ENCODE results near the gene ATP2B1. TPM values are rescaled to one million over a fixed set of nuclear protein-coding genes. Genes with fewer than 3 reads are reported as not detected.

Gene ATP2B1
- total RNA-seq, 4 donors from 2014 or later, result 38.6 to 96.4 (median 54.1) TPM

- TF ChIP-seq CTCF (IDR thresholded peaks at IDR 0.05; ENCODE audit: low read depth), result no peak
Observed at GRCh38 chr12:89571491-89572195, 137.0 kb downstream of the ATP2B1 start.

- no peak for TF ChIP-seq CTCF (IDR thresholded peaks at IDR 0.05; ENCODE audit: low read depth)
Observed at GRCh38 chr12:89568484-89568883, 140.2 kb downstream of the ATP2B1 start.

GRCh38 chr12:89567691-89568239, 140.9 kb downstream of the ATP2B1 start:
- TF ChIP-seq CTCF (IDR thresholded peaks at IDR 0.05; ENCODE audit: low read depth), result no peak

GRCh38 chr12:89566615-89567014, 142.0 kb downstream of the ATP2B1 start:
- no peak for TF ChIP-seq CTCF (IDR thresholded peaks at IDR 0.05; ENCODE audit: low read depth)

GRCh38 chr12:89565002-89565401, 143.6 kb downstream of the ATP2B1 start:
- no peak for TF ChIP-seq CTCF (IDR thresholded peaks at IDR 0.05; ENCODE audit: low read depth)

GRCh38 chr12:89559753-89560152, 148.9 kb downstream of the ATP2B1 start:
- no peak for TF ChIP-seq CTCF (IDR thresholded peaks at IDR 0.05; ENCODE audit: low read depth)

GRCh38 chr12:89556976-89557375, 151.7 kb downstream of the ATP2B1 start:
- no peak for TF ChIP-seq CTCF (IDR thresholded peaks at IDR 0.05; ENCODE audit: low read depth)

Data from subcutaneous adipose tissue (tissue), 4 donors.